Measurements from ENCODE around the gene SLC7A6.
A peak's percentile ranks its signal among the peaks of the same experiment; 100 is the strongest.

The SLC7A6 gene

GRCh38 chr16:68253721-68254120 is 10.6 kb upstream of the SLC7A6 start:
- no peak for DNase-seq (ENCODE audit: low read depth in 1 of 2, low spot score in 1 of 2)

DNA sequence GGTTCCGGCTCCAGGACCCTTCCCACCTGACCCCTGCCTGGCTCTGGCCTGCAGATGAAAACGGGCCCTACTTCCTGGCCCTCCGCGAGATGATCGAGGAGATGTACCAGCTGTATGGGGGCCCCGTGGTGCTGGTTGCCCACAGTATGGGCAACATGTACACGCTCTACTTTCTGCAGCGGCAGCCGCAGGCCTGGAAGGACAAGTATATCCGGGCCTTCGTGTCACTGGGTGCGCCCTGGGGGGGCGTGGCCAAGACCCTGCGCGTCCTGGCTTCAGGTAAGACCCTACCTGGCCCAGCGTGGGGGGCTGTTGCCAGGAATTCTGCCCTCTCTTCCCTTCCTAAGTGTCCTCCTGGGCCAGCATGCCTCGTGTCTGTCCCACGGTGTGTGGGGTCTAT is 8.6 kb upstream of the SLC7A6 start:
- no peak for DNase-seq (ENCODE audit: low read depth in 1 of 2, low spot score in 1 of 2)

DNA sequence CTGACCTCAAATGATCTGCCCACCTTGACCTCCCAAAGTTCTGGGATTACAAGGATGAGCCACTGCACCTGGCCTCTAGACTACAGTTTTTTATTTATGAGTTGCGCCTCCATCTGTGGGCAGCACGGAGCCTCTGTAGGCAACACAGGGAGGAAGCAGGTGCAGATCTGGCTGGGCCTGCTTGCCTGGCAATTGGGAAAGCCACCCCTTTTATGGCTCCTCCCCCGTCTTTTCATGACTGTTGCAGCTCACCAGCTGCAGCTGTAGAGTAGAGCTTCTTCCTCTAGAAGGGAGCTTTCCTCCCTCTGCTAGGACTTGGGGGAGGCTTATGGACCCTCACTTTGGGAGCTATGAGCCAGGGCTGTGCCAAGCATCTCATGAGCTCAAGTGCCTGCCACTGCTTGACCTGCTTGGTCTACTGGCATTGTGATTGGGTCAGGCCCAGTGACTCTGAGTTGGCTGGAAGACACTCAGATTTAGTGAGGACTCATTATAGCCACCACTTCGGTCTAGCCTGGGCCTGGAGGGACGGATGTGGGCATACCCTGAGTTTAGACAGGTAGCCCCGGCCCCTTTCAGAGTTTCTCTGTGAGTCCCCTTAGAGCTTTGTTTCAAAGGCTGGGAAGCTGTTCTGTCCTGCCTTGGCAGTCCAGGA is 6.9 kb upstream of the SLC7A6 start:
- no peak for DNase-seq (ENCODE audit: low read depth in 1 of 2, low spot score in 1 of 2)

GRCh38 chr16:68257906-68258800 is 6.2 kb upstream of the SLC7A6 start:
- DNase-seq (ENCODE audit: low read depth in 1 of 2, low spot score in 1 of 2) = no peak

DNA sequence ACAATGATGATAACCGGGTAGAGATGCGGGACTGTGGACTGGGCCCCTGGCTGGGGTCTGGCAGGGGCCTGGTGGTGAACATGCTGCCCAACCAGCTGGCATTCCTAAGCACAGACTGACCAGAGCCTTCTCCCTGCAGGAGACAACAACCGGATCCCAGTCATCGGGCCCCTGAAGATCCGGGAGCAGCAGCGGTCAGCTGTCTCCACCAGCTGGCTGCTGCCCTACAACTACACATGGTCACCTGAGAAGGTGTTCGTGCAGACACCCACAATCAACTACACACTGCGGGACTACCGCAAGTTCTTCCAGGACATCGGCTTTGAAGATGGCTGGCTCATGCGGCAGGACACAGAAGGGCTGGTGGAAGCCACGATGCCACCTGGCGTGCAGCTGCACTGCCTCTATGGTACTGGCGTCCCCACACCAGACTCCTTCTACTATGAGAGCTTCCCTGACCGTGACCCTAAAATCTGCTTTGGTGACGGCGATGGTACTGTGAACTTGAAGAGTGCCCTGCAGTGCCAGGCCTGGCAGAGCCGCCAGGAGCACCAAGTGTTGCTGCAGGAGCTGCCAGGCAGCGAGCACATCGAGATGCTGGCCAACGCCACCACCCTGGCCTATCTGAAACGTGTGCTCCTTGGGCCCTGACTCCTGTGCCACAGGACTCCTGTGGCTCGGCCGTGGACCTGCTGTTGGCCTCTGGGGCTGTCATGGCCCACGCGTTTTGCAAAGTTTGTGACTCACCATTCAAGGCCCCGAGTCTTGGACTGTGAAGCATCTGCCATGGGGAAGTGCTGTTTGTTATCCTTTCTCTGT is 5.1 kb upstream of the SLC7A6 start:
- DNase-seq (ENCODE audit: low read depth in 1 of 2, low spot score in 1 of 2) = no peak

DNA sequence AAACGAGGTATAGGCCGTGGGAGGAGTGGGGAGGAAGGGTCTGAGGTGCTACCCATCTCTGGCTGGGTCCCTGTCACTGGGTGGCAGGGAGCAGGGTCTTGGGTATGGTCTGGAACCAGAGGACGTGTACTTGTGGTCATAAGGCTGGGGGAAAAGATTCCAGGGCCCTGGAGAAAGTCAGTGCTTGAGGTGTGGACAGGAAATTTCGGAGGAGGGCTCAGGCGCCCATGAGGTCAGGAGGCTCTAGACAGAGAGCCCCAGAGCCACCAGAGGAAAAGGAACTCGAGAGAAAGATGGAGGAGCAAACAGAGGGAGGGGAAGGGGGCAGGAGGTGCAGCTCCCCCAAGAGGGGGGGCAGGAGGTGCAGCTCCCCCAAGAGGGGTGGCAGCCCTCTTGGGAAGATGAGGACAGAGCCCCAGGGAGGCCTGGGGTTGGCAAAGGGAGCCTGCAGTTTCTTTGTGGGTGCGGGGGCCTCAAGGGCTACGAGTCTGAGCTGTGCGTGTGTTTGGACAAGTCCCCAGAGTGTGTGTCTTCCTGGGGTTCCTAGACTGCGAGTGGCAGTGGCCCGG is 683 bp upstream of the SLC7A6 start:
- no peak for DNase-seq (ENCODE audit: low read depth in 1 of 2, low spot score in 1 of 2)

DNA sequence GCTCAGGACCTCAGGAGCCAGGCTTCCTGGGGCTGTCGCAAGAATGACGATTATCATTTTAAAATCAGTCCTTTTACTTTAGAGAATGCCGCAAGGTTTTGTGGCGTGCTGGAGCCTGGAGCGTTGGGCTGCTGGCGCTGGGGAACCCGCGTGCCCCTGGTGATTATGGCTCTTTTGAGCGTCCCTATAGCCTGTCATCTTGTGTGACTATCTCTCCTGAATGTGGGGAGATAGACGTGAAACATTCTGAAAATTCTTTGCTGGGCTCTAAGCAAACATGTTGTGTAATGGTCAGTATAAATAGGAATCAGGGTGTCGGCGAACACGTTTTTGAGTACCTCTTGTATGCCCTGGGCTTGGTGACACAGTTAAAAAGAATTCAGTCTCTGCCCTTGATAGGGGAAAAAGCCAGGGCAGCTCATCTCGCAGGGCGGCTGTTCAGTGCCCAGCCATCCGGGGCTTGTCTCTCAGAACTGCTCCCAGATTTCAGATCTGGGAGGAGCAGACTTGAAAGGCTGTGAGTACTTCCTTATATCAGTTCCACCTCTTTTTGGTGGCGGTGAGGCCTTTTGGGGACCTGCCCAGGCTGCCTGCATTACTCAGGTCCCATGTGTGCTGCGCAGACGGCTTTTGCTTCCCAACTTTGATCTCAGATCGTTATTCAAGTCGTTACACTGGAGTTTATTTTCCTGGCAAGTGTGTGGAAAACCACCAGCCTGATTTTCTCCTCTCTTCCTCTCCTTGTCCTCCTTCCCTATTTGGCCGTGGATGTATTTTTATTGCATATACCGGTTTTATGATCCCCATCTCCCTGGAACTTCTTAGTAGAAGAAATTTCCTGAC is 973 bp downstream of the SLC7A6 start:
- DNase-seq (ENCODE audit: low read depth in 1 of 2, low spot score in 1 of 2) = peak in 1 of 2 donors; percentile 48

- DNase-seq (ENCODE audit: low read depth in 1 of 2, low spot score in 1 of 2) = no peak
Measured at GRCh38 chr16:68267612-68268405, 3.5 kb downstream of the SLC7A6 start.

GRCh38 chr16:68269793-68270192 is 5.5 kb downstream of the SLC7A6 start:
- no peak for DNase-seq (ENCODE audit: low read depth in 1 of 2, low spot score in 1 of 2)

GRCh38 chr16:68270353-68270752 is 6.0 kb downstream of the SLC7A6 start:
- DNase-seq (ENCODE audit: low read depth in 1 of 2, low spot score in 1 of 2) = no peak

- DNase-seq (ENCODE audit: low read depth in 1 of 2, low spot score in 1 of 2) = no peak
Measured at GRCh38 chr16:68272507-68273209, 8.3 kb downstream of the SLC7A6 start.

GRCh38 chr16:68273459-68273858 is 9.1 kb downstream of the SLC7A6 start:
- no peak for DNase-seq (ENCODE audit: low read depth in 1 of 2, low spot score in 1 of 2)

DNA sequence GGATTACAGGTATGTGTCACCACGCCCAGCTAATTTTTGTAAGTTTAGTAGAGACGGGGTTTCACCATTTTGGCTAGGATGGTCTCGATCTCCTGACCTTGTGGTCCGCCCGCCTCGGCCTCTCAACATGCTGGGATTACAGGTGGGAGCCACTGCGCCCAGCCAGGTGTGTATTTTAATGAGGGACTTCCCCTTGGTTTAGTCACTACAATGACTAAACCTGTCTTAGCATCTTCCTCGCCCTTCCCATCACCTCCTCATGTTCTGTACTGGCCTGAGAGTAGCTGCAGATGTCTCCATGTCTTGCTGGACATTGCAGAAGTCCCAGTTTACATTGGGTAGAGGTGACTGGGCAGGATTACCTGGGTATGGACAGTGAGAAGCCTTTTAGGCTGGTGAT is 9.6 kb downstream of the SLC7A6 start:
- no peak for DNase-seq (ENCODE audit: low read depth in 1 of 2, low spot score in 1 of 2)

DNA sequence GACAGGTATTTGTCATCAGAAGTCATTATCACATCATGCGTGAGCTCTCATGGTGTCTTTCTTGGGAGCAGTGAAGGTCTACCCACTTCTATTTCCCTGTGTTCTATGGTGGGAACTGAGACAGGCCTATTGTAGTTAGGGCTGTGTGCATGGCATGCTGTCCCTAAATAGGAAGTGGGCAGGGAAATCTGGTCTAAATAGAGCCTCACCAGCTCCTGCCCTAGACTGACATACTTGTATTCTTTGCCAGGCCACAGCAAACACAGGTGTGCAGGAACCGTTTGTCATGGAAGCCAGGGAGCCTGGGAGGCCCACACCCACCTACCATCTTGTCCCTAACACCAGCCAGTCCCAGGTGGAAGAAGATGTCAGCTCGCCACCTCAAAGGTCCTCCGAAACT is 10.1 kb downstream of the SLC7A6 start:
- no peak for DNase-seq (ENCODE audit: low read depth in 1 of 2, low spot score in 1 of 2)

GRCh38 chr16:68275611-68276191 is 11.4 kb downstream of the SLC7A6 start:
- peak in 1 of 2 donors; percentile 30 for DNase-seq (ENCODE audit: low read depth in 1 of 2, low spot score in 1 of 2)

DNA sequence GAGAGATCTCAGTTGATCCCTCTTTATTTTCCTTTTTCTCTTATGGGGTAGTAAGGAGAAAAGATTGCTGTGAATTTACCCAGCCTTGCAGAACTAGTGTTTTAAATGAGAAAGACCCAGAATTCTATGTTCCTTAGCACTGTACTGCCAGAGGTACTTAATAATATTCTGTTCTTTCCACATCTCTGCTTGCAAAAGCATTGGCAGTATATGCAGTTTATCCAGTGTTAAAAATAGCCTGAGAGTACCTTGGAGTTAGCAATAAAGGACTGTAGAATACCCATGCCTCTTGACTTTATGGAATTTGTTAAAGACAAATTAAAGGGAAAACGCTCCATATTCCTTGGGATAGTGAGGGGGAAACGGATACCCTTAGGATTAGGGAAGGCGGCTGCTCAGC is 11.9 kb downstream of the SLC7A6 start:
- no peak for DNase-seq (ENCODE audit: low read depth in 1 of 2, low spot score in 1 of 2)

- DNase-seq (ENCODE audit: low read depth in 1 of 2, low spot score in 1 of 2) = no peak
Measured at GRCh38 chr16:68279726-68280558, 15.6 kb downstream of the SLC7A6 start.
